Retinal pigment epithelial cell (primary cell): ENCODE measurements around the gene CYSLTR2.

ENCODE experiments used
- DNase-seq: peaks from one replicate; pipeline ENCODE4 v3.0.0-alpha.2; 2010; ENCODE audit warnings: low read depth
- H3K4me3 ChIP-seq: 2 replicates; pipeline ENCODE4 v1.5.1; 2011; ENCODE audit warnings: mild to moderate bottlenecking, low read length, control low read depth, moderate library complexity
- CTCF ChIP-seq: conservative IDR thresholded peaks from 2 replicates; pipeline ENCODE4 v1.5.1; 2011; ENCODE audit warnings: low read depth, low read length, control low read depth, inconsistent platforms

CYSLTR2 gene

GRCh38 chr13:48648446-48648845 is 5.3 kb upstream of the CYSLTR2 start:
- no peak overlapping the region for H3K4me3 ChIP-seq
- DNase-seq = no peak
- TF ChIP-seq CTCF = no peak

- no peak for DNase-seq
- H3K4me3 ChIP-seq = no peak overlapping the region
- no peak for TF ChIP-seq CTCF
Measured at GRCh38 chr13:48652851-48653471, 768 bp upstream of the CYSLTR2 start.

GRCh38 chr13:48654511-48654910 is 782 bp downstream of the CYSLTR2 start:
- no peak overlapping the region for H3K4me3 ChIP-seq
- no peak for TF ChIP-seq CTCF
- no peak for DNase-seq

DNA sequence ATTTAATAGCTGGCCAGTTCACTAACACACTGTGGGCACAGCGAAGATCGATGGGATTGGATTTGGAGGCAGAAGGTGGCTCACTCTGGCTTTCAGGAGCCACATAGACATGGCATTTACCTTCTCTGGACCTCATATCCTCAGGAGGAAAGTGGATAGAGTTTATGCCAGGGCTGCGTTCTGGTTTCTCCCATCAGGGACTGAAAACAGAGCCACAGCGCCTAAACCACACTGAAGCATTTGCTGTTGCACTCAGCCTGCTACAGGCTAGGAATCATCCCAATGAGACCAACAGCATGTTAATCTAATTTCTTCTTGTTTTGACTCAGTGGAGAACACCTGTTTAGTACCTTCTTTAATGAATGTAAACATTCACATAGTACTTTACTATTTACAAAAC is 1.6 kb downstream of the CYSLTR2 start:
- TF ChIP-seq CTCF = no peak
- H3K4me3 ChIP-seq = no peak overlapping the region
- DNase-seq = no peak

GRCh38 chr13:48656608-48657007 is 2.9 kb downstream of the CYSLTR2 start:
- DNase-seq = peak; percentile 25
- no peak overlapping the region for H3K4me3 ChIP-seq
- no peak for TF ChIP-seq CTCF

DNA sequence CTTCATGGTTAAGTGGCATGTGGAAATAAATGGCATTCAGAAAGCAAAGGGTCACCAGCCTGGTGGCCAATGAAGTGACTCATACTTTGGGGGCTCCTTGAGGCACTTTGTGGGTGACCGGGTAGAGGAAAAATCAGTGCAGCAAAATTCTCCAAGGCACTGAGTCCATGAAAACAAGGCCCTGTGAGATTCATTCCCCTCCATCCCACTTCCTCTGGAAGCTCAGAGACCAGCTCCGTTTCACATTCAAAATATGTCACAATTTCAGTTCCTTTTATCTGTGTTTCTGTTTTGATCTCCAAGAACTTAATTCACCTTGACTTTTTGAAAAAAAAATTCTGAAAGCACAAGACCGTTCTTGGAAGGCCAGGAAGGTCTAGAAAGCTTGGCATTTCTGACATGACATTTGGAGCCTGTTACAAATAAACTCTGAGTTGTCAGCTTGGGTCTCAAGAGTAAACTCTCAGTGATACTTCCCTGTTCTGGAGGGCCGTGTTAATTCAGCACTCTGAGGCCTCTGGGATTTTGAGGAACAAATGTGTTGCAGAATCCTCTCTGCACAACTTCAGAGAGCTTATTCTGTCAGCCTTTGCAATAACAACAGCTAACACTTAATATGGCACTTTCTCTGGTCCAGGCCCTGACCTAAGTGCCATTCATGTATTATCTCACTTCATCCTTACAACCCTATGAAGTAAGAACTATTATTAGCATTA is 6.8 kb downstream of the CYSLTR2 start:
- TF ChIP-seq CTCF = no peak
- H3K4me3 ChIP-seq = no peak overlapping the region
- no peak for DNase-seq

GRCh38 chr13:48661107-48661506 is 7.4 kb downstream of the CYSLTR2 start:
- no peak for TF ChIP-seq CTCF
- DNase-seq = no peak
- H3K4me3 ChIP-seq = no peak overlapping the region
